GM12878 (cell line): ENCODE results near the gene FBXL7. TPM values are rescaled to one million over a fixed set of nuclear protein-coding genes. Genes with fewer than 3 reads are reported as not detected.

Source experiments
- ATAC-seq: fragments of 200-7000 bp; cut with Tn5 transposase; 3 replicates; pipeline ENCODE4 v1.9.1; 2020; ENCODE audit warnings: mild to moderate bottlenecking, moderate library complexity
- BruUV-seq: library from RNA; stranded (reverse); fragments of 400-500 nt; replicated peaks from 2 replicates; lab custom pipeline; 2021; lab: Mats Ljungman, UMichigan
- CTCF ChIA-PET: fragments of 300-600 bp; sonication (Branson Sonifier 250); formaldehyde crosslinking; extraction: SDS; loops from one replicate; lab custom pipeline; 2021; ENCODE audit warnings: inconsistent platforms; lab: Yijun Ruan, JAX
- POLR2A ChIA-PET: fragments of 350-600 bp; formaldehyde crosslinking; extraction: SDS; loops from one replicate; lab custom pipeline; 2021; ENCODE audit warnings: inconsistent platforms; lab: Charles Lee
- RAD21 ChIA-PET: fragments of 300-600 bp; sonication (Branson Sonifier 250); formaldehyde crosslinking; loops from one replicate; lab custom pipeline; 2023; ENCODE audit warnings: antibody characterized with exemption; ENCODE audit not compliant: unreplicated experiment; lab: Charles Lee
- SMC1A ChIA-PET: fragments of 300-600 bp; sonication (Branson Sonifier 250); formaldehyde crosslinking; loops from one replicate; lab custom pipeline; 2023; ENCODE audit not compliant: unreplicated experiment, uncharacterized antibody; lab: Charles Lee
- DNase-seq: peaks from one replicate; pipeline ENCODE4 v3.0.0-alpha.2; 2011; ENCODE audit warnings: low read depth, low spot score
- FAIRE-seq: peaks from 3 replicates; lab custom pipeline; 2011; peaks lifted over from hg19 to GRCh38; lab: Jason Lieb, UNC
- H2AFZ ChIP-seq: 2 replicates; pipeline ENCODE4 v1.6.0; 2011; ENCODE audit warnings: low read depth, low read length, control low read depth; ENCODE audit not compliant: control insufficient read depth
- H3K27ac ChIP-seq: 2 replicates; pipeline ENCODE4 v1.5.1; 2011; ENCODE audit warnings: control low read depth; ENCODE audit not compliant: control insufficient read depth, insufficient read depth
- H3K27me3 ChIP-seq, 2 experiments: replicated peaks in 1 of 2; 2 replicates each; pipeline versions ENCODE4 v1.6.0 to v1.6.1; 2011; ENCODE audit warnings: low read length in 1 of 2; ENCODE audit not compliant: control insufficient read depth in 2 of 2, insufficient read depth in 2 of 2
- H3K36me3 ChIP-seq, 2 experiments: 2 replicates each; pipeline ENCODE4 v1.5.1; 2011; ENCODE audit warnings: low read length in 1 of 2; ENCODE audit not compliant: control insufficient read depth in 2 of 2, insufficient read depth in 2 of 2
- H3K4me1 ChIP-seq: 2 replicates; pipeline ENCODE4 v1.6.1; 2011; ENCODE audit warnings: mild to moderate bottlenecking, low read length, moderate library complexity, mixed read lengths; ENCODE audit not compliant: control insufficient read depth, insufficient read depth
- H3K4me2 ChIP-seq: 2 replicates; pipeline ENCODE4 v1.6.0; 2011; ENCODE audit warnings: control low read depth; ENCODE audit not compliant: control insufficient read depth, insufficient read depth
- H3K4me3 ChIP-seq: fragments of 200-600 bp; sonication (generic); 2 replicates; pipeline ENCODE4 v1.5.1; 2016
- H3K79me2 ChIP-seq: 2 replicates; pipeline ENCODE4 v1.6.0; 2011; ENCODE audit warnings: low read length; ENCODE audit not compliant: control insufficient read depth, insufficient read depth
- H3K9ac ChIP-seq: 2 replicates; pipeline ENCODE4 v1.8.0; 2011; ENCODE audit warnings: low read length, control low read depth, mixed read lengths; ENCODE audit not compliant: control insufficient read depth, insufficient read depth
- H3K9me3 ChIP-seq: replicated peaks from 3 replicates; pipeline ENCODE4 v1.5.1; 2011; ENCODE audit warnings: mild to moderate bottlenecking, low read length; ENCODE audit not compliant: control insufficient read depth, insufficient read depth
- H4K20me1 ChIP-seq: 2 replicates; pipeline ENCODE4 v1.6.0; 2011; ENCODE audit not compliant: control insufficient read depth, insufficient read depth
- DPF2 ChIP-seq: fragments of 450-650 bp; IDR thresholded peaks from 2 replicates; pipeline ENCODE4 v1.6.1; 2017; ENCODE audit warnings: mild to moderate bottlenecking
- ETV6 ChIP-seq, 2 experiments: fragments of 450-650 bp in 1 of 2; IDR thresholded peaks in 1 of 2; conservative IDR thresholded peaks in 1 of 2; 2 replicates each; pipeline ENCODE4 v1.6.1; 2014; ENCODE audit warnings: antibody characterized with exemption in 1 of 2, borderline replicate concordance in 1 of 2, low read depth in 1 of 2, mild to moderate bottlenecking in 1 of 2, moderate library complexity in 1 of 2
- GATAD2B ChIP-seq: fragments of 450-650 bp; conservative IDR thresholded peaks from 2 replicates; pipeline ENCODE4 v1.6.1; 2017; ENCODE audit warnings: low read depth, mild to moderate bottlenecking, moderate library complexity
- NFYA ChIP-seq: IDR thresholded peaks from 2 replicates; pipeline ENCODE4 v1.6.1; 2011; ENCODE audit warnings: low read depth, mild to moderate bottlenecking, low read length, improper control_type of control experiment, borderline replicate concordance
- NR2C2 ChIP-seq: IDR thresholded peaks from 2 replicates; pipeline ENCODE4 v1.6.1; 2011; ENCODE audit warnings: borderline replicate concordance, low read depth; ENCODE audit not compliant: control insufficient read depth, insufficient read length
- POLR2A ChIP-seq: IDR thresholded peaks from 2 replicates; pipeline ENCODE4 v1.6.1; 2011; ENCODE audit warnings: low read depth, mild to moderate bottlenecking, low read length
- POLR2AphosphoS2 ChIP-seq: IDR thresholded peaks from 2 replicates; pipeline ENCODE4 v1.6.1; 2011; ENCODE audit warnings: low read depth, mild to moderate bottlenecking, low read length, improper control_type of control experiment, moderate library complexity
- RAD51 ChIP-seq: fragments of 450-650 bp; IDR thresholded peaks from 2 replicates; pipeline ENCODE4 v1.6.1; 2016; ENCODE audit warnings: moderate library complexity, mild to moderate bottlenecking, inconsistent platforms
- SIN3A ChIP-seq: IDR thresholded peaks from 2 replicates; pipeline ENCODE4 v1.6.1; 2012; ENCODE audit warnings: low read depth, low read length, improper control_type of control experiment
- ZBED1 ChIP-seq: IDR thresholded peaks from 2 replicates; pipeline ENCODE4 v1.6.1; 2016; ENCODE audit warnings: borderline replicate concordance
- ZBTB40 ChIP-seq: fragments of 450-650 bp; IDR thresholded peaks from 2 replicates; pipeline ENCODE4 v1.6.1; 2016; ENCODE audit warnings: mild to moderate bottlenecking, moderate library complexity, borderline replicate concordance
- ZNF687 ChIP-seq: fragments of 450-650 bp; IDR thresholded peaks from 2 replicates; pipeline ENCODE4 v1.6.1; 2017; ENCODE audit warnings: mild to moderate bottlenecking, moderate library complexity
- WGBS: methylation state at CpG from one replicate; pipeline ENCODE4 v1.1.6; 2016; ENCODE audit warnings: low lambda C conversion rate; ENCODE audit not compliant: insufficient replicate concordance, insufficient coverage; ENCODE audit errors: missing lambda C conversion rate; 5-methylcytosine and 5-hydroxymethylcytosine counted together
- in situ Hi-C: fragments of 300-500 bp; cut with MboI; formaldehyde crosslinking; loops from 9 replicates; pipeline ENCODE4 v1.14.3; 2018; ENCODE audit warnings: mixed read lengths
- intact Hi-C: fragments of 100-400 bp; cut with micrococcal nuclease; formaldehyde crosslinking; loops from one replicate; pipeline ENCODE4 v1.14.2; 2022; ENCODE audit not compliant: unreplicated experiment
- polyA plus RNA-seq, 11 experiments: library from polyadenylated mRNA; depleted of rRNA in 4 of 11; unstranded in 6 of 11; stranded (reverse) in 5 of 11; fragments of >200 nt; fragmentation: Nextera tagmentation in 4 of 11; fragmentation: Illumina TruSeq in 1 of 11; extraction: Ambion mirVana in 4 of 11; extraction: Trizol in 1 of 11; gene quantifications; 1 replicate in 1 of 11; 2 replicates in 10 of 11; pipeline versions ENCODE4 v1.2.1 to v1.2.3, GENCODE V29; 2011 to 2016; ENCODE audit warnings: inconsistent platforms in 2 of 11, missing spikeins in 2 of 11, low read depth in 1 of 11
- total RNA-seq, 4 experiments: library from RNA; depleted of rRNA in 3 of 4; stranded (reverse); fragments of >200 nt in 3 of 4; fragmentation: Illumina TruSeq in 1 of 4; extraction: Trizol in 1 of 4; gene quantifications; 2 replicates each; pipeline versions ENCODE4 v1.2.1 to v1.2.3, GENCODE V29; 2013 to 2021
- TF ChIP-seq, protein P1 (sequence below): fragments of 450-650 bp; IDR thresholded peaks from 2 replicates; pipeline ENCODE4 v1.6.1; 2016; ENCODE audit warnings: mild to moderate bottlenecking

The FBXL7 gene
- total and polyA plus RNA-seq, 10 of the 15 experiments (the other 5 are each of a cell fraction or from before 2014, with no cell fraction given), result 0.03 to 0.44 (median 0.16) TPM

DNA sequence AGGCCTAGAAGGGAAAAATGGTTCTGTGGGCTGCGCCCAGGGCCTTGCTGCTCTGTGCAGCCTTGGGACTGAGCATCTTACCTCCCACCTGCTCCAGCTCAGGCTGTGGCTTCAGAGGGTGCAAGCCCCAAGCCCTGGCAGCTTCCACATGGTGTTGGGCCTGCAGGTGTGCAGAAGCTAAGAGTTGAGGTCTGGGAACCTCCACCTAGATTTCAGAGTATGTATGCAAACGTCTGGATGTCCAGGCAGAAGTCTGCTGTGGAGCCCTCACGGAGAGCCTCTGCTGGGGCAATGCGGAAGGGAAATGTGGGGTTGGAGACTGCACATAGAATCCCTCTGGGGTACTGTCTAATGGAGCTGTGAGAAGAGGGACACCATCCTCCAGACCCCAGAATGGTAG is 36.0 kb downstream of the FBXL7 start:
- FAIRE-seq (no peak), ATAC-seq (no peak), DNase-seq (no peak)
- H3K9me3 ChIP-seq, result no peaks in the 10 kb centered on the region
- BruUV-seq, result no TSS peak
- no peak overlapping the region for H2AFZ ChIP-seq
- H3K79me2 ChIP-seq, result no peaks in the 10 kb centered on the region
- intact Hi-C loops (no loop called here), in situ Hi-C loops (no loop called here)
- H3K36me3 ChIP-seq, result no peaks in the 10 kb centered on the region
- H3K4me1 ChIP-seq, result no peaks in the 10 kb centered on the region
- RAD21 ChIA-PET, result no interaction called here
- POLR2A ChIA-PET, result no interaction called here
- CTCF ChIA-PET, result no interaction called here
- no peaks in the 10 kb centered on the region for H3K27me3 ChIP-seq
- SMC1A ChIA-PET, result no interaction called here
- no peak overlapping the region for H3K9ac ChIP-seq
- H4K20me1 ChIP-seq, result no peaks in the 10 kb centered on the region
- 33% methylated on average over 4 of the region's 4 CpGs for WGBS
- H3K4me3 ChIP-seq, result no peak overlapping the region
- H3K4me2 ChIP-seq, result no peak overlapping the region
- no peak overlapping the region for H3K27ac ChIP-seq
- TF ChIP-seq ETV6 (conservative IDR thresholded peaks at IDR 0.05 in 1 of 2, IDR thresholded peaks at IDR 0.05 in 1 of 2; ENCODE audit: borderline replicate concordance in 1 of 2, low read depth in 1 of 2) (no peak), SIN3A (no peak), GATAD2B (no peak), NFYA (no peak), RAD51 (no peak), ZBTB40 (no peak), DPF2 (no peak), NR2C2 (no peak), ZBED1 (no peak), POLR2AphosphoS2 (no peak), POLR2A (no peak), ZNF687 (no peak)
- TF ChIP-seq, protein P1, sequence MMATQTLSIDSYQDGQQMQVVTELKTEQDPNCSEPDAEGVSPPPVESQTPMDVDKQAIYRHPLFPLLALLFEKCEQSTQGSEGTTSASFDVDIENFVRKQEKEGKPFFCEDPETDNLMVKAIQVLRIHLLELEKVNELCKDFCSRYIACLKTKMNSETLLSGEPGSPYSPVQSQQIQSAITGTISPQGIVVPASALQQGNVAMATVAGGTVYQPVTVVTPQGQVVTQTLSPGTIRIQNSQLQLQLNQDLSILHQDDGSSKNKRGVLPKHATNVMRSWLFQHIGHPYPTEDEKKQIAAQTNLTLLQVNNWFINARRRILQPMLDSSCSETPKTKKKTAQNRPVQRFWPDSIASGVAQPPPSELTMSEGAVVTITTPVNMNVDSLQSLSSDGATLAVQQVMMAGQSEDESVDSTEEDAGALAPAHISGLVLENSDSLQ, result no peak
